ENCODE measurements around the gene NOL4L. TPM values are rescaled to one million over a fixed set of nuclear protein-coding genes. Genes with fewer than 3 reads are reported as not detected.

NOL4L gene
- polyA plus RNA-seq, 2 of the 4 experiments (the other 2 are of a cell fraction) = 9.5 to 11.8 TPM

GRCh38 chr20:32541323-32542258 is 43.5 kb downstream of the NOL4L start:
- POLR2A ChIA-PET = no interaction called here
- DNase-seq (ENCODE audit: low read depth in 1 of 2, low spot score in 1 of 2) (no peak), ATAC-seq (no peak), FAIRE-seq (no peak)
- TF ChIP-seq RNF2 (IDR thresholded peaks at IDR 0.05; ENCODE audit: borderline replicate concordance, low read depth) (no peak), NPAS2 (CRISPR knock-in tag; IDR thresholded peaks at IDR 0.05; ENCODE audit: borderline replicate concordance) (no peak), FOSB (CRISPR knock-in tag; IDR thresholded peaks at IDR 0.05) (no peak), RAD21 (conservative IDR thresholded peaks at IDR 0.05 in 1 of 2, IDR thresholded peaks at IDR 0.05 in 1 of 2) (no peak), EP300 (IDR thresholded peaks at IDR 0.05) (no peak), GATA3 (IDR thresholded peaks at IDR 0.05; ENCODE audit: borderline replicate concordance) (no peak), PHF8 (IDR thresholded peaks at IDR 0.05; ENCODE audit: borderline replicate concordance, low read depth) (no peak)
- no peaks in the 10 kb centered on the region for H3K9me3 ChIP-seq
- WGBS (ENCODE audit: missing lambda C conversion rate) = 84% methylated on average over 18 of the region's 21 CpGs
- no peak overlapping the region for H3K4me2 ChIP-seq
- CTCF ChIA-PET = interaction anchor here (1.0 to 2.0 kb wide), 3 partner anchors 16 to 35 kb away, joined by 3 to 23 read pairs (median 3); no protein-coding TSS in a partner anchor
- no peak overlapping the region for H3K4me3 ChIP-seq
- H3K27ac ChIP-seq = no peak overlapping the region
- H3K4me1 ChIP-seq = peaks cover 9% of the 10 kb centered on the region; the same call in 2 of the 3 replicates

GRCh38 chr20:32539817-32540675 is 45.1 kb downstream of the NOL4L start:
- ATAC-seq = no peak
- no peak for FAIRE-seq
- Histone ChIP-seq H3K4me1 (peaks cover 9% of the 10 kb centered on the region; the same call in 2 of the 3 replicates), H3K9me3 (no peaks in the 10 kb centered on the region), H3K4me2 (no peak overlapping the region), H3K27ac (no peak overlapping the region), H3K4me3 (no peak overlapping the region)
- no peak for DNase-seq (ENCODE audit: low read depth in 1 of 2, low spot score in 1 of 2)
- POLR2A ChIA-PET = no interaction called here
- whole genome bisulfite sequencing (ENCODE audit: missing lambda C conversion rate) = 81% methylated on average over 12 of the region's 13 CpGs
- CTCF ChIA-PET = interaction anchor here (1.8 to 3.1 kb wide), 3 partner anchors 15 to 18 kb away, joined by 7 to 23 read pairs (median 18); no protein-coding TSS in a partner anchor
- TF ChIP-seq MAZ (IDR thresholded peaks at IDR 0.05; ENCODE audit: borderline replicate concordance, low read depth, low read length) (no peak), PHF8 (IDR thresholded peaks at IDR 0.05; ENCODE audit: borderline replicate concordance, low read depth) (no peak), HMGXB4 (CRISPR knock-in tag; IDR thresholded peaks at IDR 0.05; ENCODE audit: borderline replicate concordance) (no peak)

GRCh38 chr20:32539026-32539816 is 45.9 kb downstream of the NOL4L start:
- DNase-seq (ENCODE audit: low read depth in 1 of 2, low spot score in 1 of 2) = no peak
- H3K4me2 ChIP-seq = no peak overlapping the region
- H3K9me3 ChIP-seq = no peaks in the 10 kb centered on the region
- no peak for FAIRE-seq
- ATAC-seq = no peak; a peak in 1 of 6 replicates
- 68% methylated on average over 12 of the region's 13 CpGs for WGBS (ENCODE audit: missing lambda C conversion rate)
- POLR2A ChIA-PET = no interaction called here
- CTCF ChIA-PET = interaction anchor here (1.2 to 3.1 kb wide), 4 partner anchors 8 to 114 kb away, joined by 3 to 18 read pairs (median 8); no protein-coding TSS in a partner anchor
- H3K27ac ChIP-seq = no peak overlapping the region
- H3K4me1 ChIP-seq = peaks cover 9% of the 10 kb centered on the region; the same call in 2 of the 3 replicates
- H3K4me3 ChIP-seq = no peak overlapping the region
- TF ChIP-seq FOXS1 (CRISPR knock-in tag; IDR thresholded peaks at IDR 0.05) (no peak), HEYL (CRISPR knock-in tag; IDR thresholded peaks at IDR 0.05) (no peak), ATOH8 (CRISPR knock-in tag; IDR thresholded peaks at IDR 0.05; ENCODE audit: low read depth) (no peak), USF2 (IDR thresholded peaks at IDR 0.05) (no peak; the same call in 1 of the 2 replicates), GATA3 (IDR thresholded peaks at IDR 0.05; ENCODE audit: borderline replicate concordance) (no peak), CBX2 (IDR thresholded peaks at IDR 0.05; ENCODE audit: borderline replicate concordance, low read depth) (no peak), ESRRA (IDR thresholded peaks at IDR 0.05; ENCODE audit: borderline replicate concordance, low read length) (no peak), POLR2AphosphoS2 (conservative IDR thresholded peaks at IDR 0.05; ENCODE audit: low read length) (no peak), KDM1A (IDR thresholded peaks at IDR 0.05; ENCODE audit: low read depth) (no peak), HDAC2 (IDR thresholded peaks at IDR 0.05) (no peak), SMC3 (IDR thresholded peaks at IDR 0.05) (no peak), EP300 (IDR thresholded peaks at IDR 0.05) (no peak), CHD2 (IDR thresholded peaks at IDR 0.05; ENCODE audit: low read length, partially characterized antibody) (no peak), MAZ (IDR thresholded peaks at IDR 0.05; ENCODE audit: borderline replicate concordance, low read depth, low read length) (no peak), PBX3 (IDR thresholded peaks at IDR 0.05) (no peak)
